SK-N-DZ (cell line): ENCODE measurements around the gene CALML4.
"Not testable (repeated sequence)": the region's sequence is repeated elsewhere in the genome, so short reads cannot be mapped to it uniquely, and the experiment has no call there.

Experiments
- DNase-seq: peaks from one replicate; pipeline ENCODE4 v3.0.0-alpha.2; 2015; ENCODE audit warnings: low spot score

CALML4 gene

GRCh38 chr15:68192117-68192516 is 13.0 kb downstream of the CALML4 start:
- DNase-seq, result no peak

DNA sequence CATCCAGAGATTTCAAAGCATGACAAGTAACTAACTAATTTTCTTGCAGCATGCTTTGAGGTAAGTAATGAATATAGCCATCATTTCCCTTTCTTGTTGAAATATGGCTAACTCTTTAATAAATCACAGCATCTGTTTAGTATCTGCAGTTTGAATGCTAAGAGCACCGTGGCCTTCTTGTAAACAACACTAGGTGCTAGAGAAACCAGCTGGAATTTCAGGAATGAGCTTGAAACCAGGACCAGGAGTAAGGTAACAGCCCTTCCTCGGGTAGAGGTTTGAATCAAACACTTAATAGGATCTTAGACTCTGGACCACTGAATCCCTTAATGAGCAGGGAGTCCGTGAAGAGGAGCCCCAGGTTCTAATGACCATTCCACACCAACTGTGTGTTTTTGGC is 13.6 kb downstream of the CALML4 start:
- no peak for DNase-seq

DNA sequence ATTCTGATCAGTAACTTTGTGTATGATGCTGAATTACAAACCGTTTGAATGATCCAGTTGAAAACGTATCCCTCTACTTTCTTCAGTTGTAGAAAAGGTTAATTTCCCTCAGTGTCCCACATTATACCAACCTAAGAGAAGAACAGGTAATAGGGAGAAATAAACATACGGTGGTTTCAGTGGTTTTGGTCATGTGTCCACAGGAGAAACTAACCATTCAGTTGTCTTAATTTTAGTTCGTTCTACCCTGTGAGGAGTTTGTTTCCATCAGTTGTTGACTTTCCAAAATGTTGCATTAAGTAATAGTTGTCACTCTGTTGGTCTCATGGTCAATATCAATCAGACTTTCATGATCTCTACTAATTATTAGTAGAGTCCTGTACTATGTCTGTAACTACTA is 15.1 kb downstream of the CALML4 start:
- DNase-seq, result no peak

DNA sequence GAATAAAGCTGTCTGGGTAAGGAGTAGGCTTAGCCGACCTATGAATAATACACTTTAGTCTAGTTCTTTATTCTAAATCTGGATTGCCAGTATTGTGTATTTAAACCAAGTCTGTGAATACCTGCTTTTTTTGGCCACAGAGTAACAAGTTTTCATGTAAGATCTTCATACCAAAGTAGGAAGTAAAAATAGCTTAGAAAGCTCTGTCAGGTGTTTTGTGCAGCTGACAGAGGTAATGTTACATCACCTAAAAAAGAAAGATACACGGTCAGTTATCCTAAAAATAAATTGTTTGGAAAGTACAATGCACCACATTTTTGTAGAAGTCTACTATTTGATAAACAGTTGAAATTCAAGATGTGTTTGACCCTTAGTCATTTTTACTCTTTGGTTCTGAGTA is 16.5 kb downstream of the CALML4 start:
- DNase-seq, result no peak

- no peak for DNase-seq
These were observed 17.6 kb downstream of the CALML4 start for GRCh38 chr15:68187559-68187958.

GRCh38 chr15:68186671-68187397 is 18.3 kb downstream of the CALML4 start:
- no peak for DNase-seq

DNA sequence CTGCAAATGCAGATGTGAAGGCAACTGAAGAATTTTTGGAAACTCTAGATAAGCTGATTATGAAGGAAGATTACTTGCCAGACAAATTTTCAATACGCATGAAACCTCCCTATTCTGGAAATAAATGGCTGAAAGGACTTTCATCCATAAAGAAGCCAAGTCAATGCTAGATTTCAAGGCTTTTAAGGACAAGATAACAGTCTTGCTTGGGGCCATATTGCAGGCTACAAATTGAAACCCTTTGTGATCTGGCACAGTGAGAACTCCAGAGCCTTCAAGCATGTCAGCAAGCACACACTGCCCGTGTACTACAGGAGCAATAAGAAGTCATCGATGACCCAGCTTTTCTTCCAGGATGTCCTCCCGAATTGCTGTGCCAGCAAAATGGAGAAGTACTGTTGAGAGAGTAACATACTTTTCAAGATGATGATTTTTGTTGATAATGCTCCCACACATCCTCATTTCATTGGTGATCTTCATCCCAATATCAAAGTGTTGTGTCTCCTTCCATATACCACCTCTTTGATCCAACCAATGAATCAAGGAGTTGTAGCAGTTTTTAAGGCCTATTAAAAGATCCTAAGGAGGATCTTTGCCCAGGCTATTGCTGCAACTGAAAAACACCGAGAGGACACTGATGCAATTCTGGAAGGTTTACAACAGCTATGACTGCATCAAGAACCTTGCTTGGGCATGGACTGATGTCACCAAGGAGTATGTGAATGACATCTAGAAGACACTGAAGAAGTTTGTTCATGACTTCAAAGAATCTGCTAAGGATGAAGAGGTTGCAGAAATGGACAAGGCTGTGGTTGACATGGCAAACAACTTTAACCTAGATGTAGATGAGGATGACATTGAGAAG is 20.3 kb downstream of the CALML4 start:
- no peak for DNase-seq

- DNase-seq, result no peak
These were observed 21.4 kb downstream of the CALML4 start for GRCh38 chr15:68183616-68184315.

DNA sequence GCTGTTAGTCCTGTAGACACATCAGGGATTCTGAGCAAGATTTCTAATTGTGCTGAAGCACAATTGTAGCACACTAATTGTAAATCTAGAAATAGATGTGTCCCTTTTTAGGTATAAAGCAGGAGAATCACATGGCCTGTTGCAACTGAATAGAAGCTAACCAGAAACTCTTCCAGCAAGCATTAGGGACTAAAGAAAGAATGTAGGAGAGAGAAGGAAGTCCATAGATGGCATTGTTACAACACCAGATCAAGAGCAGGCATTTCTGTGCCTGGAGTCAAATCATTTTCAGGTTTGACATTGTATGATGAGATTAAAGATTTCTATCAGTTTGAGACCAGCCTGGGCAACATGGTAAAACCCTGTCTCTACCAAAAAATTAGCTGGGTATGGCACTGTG is 27.4 kb downstream of the CALML4 start:
- no peak for DNase-seq

DNA sequence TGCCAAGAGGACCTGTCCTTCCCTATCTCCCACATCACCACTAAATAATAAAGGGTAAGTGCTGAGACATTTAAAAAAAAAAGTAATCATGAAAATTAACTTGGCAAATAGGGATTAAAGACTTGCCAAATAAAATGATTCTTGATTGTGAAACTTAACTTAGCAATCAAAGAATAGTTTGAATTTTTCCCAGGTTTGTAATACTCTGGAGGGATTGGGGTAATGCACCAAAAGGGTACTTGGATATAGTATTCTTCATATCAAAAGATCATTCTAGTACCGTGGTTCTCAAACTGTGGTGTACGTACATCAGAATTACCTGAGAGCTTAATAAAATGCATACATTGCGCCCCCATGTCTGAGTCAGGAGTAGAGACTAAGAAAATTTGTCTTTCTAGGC is 28.5 kb downstream of the CALML4 start:
- no peak for DNase-seq

GRCh38 chr15:68175526-68175925 is 29.6 kb downstream of the CALML4 start:
- no peak for DNase-seq

DNA sequence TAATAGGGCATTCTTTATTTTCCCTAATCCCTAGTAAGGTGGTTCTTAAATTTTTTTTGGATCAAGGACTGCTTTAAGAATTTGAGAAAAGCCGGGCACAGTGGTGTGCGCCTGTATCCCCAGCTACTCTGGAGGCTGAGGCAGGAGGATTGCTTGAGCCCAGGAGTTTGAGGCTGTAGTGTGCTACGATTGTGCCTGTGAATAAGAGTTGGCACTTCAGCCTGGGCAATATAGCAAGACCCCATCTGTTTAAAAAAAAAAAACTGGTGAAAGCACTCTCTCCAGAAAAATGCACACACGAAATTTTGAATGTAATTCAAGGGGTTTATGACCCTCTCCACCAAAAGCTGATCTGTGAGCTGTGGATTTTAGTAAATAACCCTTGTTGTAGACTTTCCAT is 32.0 kb downstream of the CALML4 start:
- DNase-seq, result no peak

DNA sequence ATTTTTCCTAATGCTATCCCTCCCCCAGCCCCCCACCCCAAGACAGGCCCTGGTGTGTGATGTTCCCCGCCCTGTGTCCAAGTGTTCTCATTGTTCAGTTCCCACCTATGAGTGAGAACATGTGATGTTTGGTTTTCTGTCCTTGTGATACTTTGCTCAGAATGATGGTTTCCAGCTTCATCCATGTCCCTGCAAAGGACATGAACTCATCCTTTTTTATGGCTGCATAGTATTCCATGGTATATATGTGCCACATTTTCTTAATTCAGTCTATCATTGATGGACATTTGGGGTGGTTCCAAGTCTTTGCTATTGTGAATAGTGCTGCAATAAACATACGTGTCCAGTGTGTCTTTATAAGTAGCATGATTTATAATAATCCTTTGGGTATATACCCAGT is 33.1 kb downstream of the CALML4 start:
- not testable (repeated sequence) for DNase-seq

DNA sequence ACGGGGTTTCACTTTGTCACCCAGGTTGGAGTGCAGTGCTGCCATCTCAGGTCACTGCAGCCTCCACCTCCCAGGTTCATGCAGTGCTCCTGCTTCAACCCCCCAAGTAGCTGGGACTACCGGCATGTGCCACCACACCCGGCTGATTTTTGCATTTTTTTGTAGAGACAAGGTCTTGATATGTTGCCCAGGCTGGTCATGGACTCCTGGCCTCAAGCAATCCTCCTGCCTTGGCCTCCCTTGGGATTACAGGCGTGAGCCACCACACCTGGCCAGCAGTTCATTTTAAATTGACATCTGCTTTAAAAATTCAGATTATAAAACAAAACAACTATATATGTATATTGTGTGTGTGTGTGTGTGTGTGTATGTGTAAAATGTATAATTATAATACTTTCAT is 38.3 kb downstream of the CALML4 start:
- DNase-seq, result no peak

DNA sequence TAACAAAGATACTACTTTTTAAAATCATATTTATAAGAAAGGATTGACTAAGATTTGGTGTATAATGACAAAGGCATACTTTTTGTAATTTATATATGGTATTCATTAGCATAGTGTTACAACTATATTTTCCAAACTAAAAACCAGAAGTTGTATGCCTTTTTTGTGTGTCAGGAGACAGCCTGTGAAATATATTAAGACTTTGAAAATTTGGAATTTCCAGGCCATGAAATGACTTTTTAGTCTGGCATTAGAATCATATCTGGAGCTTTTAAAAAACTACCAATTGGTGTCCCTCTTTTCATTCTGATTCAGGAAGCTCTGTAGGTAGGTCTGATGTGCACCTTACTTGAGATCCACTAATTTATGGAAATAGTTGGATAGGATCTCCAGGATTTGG is 41.9 kb downstream of the CALML4 start:
- no peak for DNase-seq

DNA sequence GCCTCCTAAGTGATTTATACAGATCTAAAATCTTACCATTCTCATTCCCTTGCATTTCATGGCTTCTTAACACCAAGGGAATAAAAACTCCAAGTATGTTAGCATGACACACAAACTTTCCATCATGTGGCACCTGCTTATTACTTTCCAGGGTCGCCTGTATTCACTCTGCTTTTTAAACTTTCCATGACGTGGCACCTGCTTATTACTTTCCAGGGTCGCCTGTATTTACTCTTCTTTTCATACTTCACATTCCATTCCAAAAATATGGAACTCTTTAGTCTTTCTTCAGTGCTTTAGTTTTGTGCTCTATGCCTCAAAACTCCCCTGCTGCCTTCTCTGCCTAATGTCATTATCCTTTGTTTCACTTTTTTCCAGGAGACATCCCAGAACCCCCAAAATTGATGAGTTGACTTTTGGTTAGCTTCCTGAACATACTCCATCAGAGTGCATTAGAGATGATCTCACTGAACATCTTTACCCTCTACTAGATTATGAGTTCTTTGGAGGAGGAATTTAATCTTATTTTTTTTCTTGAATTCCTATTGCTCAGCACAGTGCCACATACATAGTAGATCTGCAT is 47.0 kb downstream of the CALML4 start:
- DNase-seq, result no peak

GRCh38 chr15:68157074-68157473 is 48.1 kb downstream of the CALML4 start:
- no peak for DNase-seq

GRCh38 chr15:68154923-68155559 is 50.1 kb downstream of the CALML4 start:
- DNase-seq, result peak; percentile 27

GRCh38 chr15:68152342-68152741 is 52.8 kb downstream of the CALML4 start:
- DNase-seq, result no peak

DNA sequence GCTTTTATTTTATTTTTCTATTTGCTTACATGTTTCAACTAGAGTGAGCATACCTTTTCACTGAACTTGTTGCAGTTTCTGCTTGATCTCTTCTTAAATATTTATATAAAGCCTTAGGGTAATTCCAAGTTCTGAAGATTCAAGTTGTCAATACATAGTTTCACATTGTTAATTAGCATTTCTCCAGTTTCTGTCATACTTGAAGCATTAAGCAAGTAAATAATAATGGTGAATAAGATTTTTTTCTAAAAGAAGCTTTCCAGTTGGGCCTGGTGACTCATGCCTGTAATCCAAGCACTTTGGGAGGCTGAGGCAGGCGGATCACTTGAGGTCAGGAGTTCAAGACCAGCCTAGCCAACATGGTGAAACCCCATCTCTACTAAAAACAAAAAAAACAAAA is 53.9 kb downstream of the CALML4 start:
- DNase-seq, result no peak

DNA sequence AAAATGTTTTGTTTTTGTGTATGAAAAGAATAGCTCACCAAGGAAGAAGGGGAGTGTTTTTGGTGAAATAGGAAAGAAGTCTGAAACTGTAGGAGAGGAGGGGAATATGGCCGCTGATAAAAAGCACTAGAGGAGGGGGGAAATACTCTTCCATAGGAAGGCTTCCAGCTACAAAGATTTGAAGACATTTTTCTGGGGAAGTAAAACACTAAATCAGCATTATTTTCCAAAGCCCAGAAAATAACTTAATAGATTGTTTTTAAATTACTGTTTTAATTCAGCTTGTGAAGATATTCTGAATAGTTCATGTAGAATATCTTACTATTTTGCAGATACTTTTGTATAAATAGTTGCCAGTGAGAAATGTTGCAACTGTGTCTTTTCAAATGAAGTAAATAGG is 54.9 kb downstream of the CALML4 start:
- no peak for DNase-seq

DNA sequence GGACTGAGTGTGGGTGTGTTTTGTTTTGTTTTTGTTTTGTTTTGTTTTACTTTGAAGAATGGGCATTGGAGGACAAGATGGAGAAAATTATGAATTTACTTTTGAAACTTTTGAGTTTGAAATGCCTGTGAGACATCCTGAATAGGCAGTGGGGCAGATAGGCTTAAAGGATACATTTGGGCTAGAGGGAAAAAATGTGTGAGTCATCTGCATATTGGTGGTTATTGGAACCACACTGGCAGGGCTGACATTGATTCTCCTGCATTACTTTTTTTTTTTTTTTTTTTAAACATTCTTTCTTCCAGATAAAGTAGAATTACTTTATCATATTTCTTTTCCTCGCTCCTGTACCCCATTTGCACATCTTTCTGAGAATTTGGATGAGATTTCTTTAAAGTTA is 56.1 kb downstream of the CALML4 start:
- DNase-seq, result no peak
